GM21717 (cell line): ENCODE measurements around the gene CACNA2D3.

Experiments
- ATAC-seq: cut with Tn5 transposase; IDR thresholded peaks from one replicate; pipeline ENCODE4 v1.9.1; 2021; ENCODE audit warnings: mild to moderate bottlenecking, moderate library complexity; ENCODE audit not compliant: unreplicated experiment

Gene CACNA2D3

DNA sequence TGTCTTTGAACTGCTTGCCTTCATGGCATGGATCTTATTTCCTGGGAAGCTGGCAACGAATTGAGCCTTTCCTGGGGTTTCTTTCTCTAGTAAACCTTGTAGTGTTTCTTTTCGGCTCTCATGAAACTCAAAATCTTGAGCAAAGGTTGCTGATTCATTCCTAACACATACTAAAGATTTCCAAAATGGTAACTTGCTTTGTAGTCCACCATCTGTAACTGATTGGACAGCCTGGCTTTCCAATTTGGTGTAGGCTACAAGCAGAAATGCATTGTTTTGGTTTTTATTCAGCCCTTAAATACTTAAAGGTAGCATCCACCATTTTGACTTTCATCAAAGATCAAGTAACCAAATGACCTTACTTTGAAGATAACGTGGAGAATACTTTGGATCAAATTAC, 767.4 kb downstream of the CACNA2D3 start:
- no peak for ATAC-seq

DNA sequence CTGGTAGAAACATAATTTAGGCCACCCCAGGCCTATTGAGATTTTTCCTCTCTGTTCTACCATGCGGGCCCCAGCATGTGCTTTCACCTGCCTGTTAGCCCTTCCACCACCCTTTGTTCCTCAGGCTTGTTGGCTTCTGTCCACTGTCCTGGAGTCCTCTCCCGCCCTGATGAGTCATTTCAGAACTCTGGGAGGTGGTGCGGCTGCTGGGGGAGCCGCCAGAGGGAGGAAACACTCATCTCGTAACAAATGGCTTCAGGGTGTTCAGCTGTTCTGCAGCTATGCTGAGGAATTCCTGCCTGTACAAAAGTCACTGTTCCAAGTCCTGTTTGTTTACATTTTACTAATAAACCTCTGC, 769.2 kb downstream of the CACNA2D3 start:
- no peak for ATAC-seq

DNA sequence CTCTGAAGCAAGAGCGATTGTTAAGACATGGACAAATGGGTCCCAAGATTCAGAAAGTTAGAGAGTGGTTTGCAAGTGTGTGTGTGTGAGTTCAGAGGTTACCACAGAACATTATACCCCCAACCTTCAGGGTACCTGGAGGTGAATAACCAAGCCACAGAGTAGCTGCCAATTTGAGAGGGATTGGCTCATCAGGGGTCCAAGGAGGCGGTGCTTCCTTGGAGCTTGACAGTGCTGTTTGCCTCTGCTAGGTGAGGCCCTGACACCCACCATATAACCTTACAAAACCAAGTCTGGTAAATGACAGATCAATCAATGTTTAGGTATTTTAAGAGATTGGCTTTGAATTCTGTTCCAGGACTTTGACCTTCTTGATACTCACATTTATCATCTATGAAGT, 769.8 kb downstream of the CACNA2D3 start:
- ATAC-seq, result no peak

DNA sequence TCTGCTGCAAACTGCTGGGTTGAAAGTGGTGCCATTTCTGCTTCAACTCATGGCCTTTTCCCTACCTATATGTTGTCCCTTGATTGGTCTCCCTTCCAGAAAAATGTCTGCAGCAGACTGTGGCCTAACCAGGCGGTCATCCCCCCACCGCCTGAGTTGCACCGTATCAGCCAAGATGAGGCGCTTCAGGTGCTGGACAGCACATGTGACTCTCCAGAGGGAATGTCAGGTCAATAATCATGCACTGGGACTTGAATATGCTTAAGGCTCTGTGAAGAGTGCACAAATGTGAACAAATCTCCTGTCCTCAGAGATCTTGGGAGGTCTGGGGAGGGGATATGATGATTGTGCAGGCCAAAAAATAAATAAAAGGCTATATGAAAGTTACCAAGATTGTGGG, 773.3 kb downstream of the CACNA2D3 start:
- no peak for ATAC-seq

DNA sequence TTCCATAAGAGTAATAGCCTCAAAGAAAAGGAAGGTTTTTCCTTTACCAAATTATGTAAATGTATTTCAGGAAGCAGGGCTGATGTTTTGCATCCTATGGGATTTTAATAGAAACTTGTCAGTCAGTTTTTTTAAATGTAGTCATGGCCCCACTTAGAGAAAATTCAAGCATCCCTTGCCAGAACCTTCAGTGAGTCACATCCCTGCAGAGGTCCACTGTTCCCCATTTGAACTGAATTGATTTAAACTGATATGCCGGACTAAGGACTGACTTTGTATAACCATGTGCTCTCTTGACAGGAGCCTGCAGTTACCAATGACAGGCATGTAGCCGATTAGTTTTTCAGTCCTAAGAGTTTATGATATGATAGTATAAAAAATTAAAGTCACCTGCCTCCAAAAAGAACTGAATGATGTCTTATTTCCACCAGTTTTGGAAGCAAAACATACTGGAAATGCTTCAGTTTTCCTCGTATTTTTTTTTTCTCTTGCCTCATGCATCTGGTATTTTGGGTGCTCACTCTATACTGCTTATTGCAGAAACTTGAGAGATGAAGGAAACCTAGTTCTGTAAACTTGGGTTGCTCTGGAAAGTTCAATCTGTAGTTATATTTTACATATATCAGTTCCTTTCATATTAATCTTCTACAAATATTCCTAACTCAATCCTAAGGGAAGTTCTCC, 774.8 kb downstream of the CACNA2D3 start:
- no peak for ATAC-seq

DNA sequence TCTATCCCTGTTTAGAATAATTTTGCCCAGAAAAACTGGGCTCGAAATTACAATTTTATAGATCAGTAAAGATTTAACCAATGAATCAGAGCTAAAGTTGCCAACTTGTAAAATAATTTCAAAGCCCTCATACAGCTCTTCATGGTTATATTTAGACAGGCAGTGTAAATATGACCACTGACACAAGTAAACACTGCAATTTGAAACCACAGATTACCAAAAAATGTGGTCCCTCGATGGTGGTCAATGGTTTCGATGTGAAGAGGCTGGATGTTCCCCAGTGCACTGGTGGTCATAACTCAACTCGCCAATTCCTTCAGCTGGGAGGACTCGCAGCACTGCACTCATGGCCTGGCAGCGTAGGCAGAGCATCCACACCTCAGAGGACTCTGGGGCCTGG, 776.9 kb downstream of the CACNA2D3 start:
- no peak for ATAC-seq

DNA sequence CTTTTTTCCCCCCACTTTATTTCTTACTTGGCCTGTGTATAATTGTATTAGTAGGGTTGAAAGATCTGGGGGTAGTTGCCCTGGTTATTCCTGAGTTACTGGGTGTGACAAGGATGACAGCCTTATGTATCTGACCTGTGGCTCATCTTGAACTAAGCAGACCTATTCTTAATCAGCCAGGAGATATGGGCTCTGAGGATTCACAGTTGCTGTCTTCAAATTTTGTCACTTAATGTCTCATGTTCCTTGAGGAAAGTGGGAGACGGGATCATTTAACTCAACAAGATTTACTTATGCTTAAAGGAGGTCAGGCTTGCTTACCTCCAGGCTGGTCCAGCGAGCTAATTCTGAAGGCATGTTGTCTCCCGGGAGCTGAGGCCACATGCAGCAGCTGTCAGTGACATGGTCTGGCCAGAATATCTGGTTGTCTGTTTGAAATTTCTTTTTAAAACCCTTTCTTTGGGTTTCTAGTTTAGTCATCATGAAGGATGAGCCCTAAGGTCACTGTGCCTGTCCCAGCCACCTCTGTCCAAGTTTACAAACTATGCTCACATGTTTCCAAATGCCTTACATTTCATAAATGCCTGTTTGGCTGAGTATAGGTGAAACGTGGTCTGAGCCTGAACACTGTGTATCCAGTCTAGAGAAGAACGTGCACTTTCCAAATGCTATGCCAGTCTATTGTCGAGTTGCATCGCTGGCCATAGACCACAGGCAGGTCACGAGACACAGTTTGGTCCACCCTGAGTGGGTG, 778.7 kb downstream of the CACNA2D3 start:
- no peak for ATAC-seq

DNA sequence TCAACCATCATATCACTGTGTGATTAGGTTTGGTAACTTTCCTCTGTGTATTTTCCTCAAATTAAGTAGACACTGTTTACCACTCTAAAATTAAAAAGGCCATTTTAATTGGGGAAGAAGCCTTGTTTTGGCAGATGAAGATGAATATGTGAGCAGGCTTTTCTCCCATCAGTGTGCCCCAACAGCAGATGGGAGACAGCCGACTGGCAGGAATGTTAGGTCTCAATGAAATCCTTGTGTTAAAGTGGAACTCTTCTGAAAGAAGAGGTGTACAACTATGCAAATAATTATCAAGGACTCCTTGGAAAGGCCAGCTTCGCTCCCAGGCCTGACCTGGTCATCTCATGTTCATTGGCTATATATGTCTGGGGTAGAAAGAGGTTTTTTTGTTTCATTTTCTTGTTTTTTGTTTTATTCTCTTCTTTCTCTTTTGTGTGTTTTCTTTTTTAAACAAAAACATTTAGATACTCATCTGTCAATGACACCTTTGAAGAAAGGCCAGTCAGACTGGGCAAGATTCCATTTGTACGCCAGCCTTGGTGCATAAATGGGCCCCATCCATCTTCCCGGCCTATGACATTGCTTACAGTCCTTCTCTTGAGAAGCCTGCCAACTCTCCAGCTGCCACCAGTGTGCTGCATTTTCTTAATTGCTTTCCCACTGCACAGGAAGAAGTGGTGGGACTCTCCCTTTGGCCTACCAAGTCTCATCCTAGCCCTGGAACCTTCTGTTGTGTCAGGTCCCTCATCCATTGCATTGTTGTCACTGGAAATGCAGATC, 779.7 kb downstream of the CACNA2D3 start:
- no peak for ATAC-seq

DNA sequence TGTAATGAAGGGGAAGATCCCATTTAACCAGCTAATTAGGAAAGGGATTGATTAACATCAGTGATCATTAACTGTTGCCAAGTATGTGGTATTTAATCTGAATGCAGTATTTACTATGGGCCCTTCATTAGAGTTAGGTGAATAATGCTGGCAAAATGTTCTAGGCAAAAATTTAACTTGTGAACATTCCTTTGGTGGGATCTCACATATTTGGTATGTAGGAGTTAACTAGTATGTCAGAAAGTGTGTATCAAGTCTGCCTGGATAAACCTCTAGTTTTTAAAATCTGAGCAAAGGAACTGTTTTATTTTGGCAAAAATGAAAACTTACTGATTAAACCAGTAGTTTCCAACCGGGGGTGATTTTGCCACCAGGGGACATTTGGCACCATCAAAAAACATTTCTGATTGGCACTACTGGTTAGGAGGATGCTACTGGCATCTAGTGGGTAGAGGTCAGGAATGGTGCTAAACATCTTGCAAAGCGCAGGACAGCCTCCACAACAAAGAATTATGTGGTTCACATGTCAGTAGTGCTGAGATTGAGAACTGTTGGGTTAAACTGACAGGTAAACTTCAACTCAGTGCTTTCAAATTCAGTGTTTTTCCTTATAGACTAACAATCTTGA, 783.0 kb downstream of the CACNA2D3 start:
- ATAC-seq, result no peak

DNA sequence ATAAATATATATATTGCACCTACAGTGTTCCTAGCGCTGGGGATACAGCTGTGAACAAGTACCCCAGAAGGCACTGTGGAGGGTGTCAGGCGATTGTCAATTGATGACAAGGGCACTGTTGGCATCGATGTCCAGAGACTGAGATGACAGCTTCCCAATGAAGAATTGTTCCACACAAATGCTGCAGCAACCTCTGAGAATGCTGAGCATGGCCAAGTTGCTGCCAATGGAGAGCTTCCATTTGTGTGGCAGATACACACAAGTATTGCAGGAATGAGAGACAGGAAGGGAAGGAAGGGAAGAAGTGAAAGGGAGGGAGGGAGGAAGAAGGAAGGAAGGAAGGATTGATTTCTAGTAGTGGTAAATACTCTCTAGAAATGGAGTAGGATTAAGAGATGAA, 783.6 kb downstream of the CACNA2D3 start:
- no peak for ATAC-seq

DNA sequence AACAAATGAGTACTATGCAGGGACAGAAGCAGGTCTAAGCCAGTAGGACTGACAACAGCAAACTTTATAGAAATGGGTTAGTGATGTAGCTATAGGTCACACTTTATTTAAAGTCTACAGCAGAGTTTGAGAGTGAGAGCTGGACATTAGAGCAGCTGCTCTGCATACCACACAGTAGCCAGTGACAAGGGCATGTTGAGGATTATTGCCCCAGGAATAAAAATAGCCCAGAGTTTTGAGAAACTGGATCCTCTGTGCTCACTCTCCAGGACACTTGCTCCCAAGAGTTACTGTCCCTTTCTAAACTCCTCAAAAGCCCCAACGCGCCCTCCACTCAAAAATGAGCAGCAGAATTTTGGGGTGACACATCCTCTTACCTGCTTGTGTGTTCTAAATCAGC, 784.4 kb downstream of the CACNA2D3 start:
- ATAC-seq, result no peak

DNA sequence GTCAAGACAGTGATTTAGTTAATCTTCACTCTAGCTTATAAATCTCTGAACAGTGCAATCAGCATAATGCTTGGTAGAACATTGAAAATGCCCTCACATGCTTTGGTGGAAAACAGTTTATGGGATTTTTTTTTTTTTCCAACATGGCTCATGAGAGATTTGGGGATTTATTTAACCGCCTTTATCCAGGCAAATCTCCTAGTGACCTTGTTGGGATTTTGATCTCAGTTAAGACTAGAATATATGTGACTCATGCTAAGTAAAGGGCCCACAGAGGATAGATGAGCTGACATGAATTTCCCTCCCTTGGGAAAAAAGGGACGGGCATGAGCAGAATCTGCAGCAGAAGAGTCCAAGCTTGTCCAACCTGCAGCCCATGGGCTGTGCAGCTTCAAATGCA, 786.8 kb downstream of the CACNA2D3 start:
- no peak for ATAC-seq

DNA sequence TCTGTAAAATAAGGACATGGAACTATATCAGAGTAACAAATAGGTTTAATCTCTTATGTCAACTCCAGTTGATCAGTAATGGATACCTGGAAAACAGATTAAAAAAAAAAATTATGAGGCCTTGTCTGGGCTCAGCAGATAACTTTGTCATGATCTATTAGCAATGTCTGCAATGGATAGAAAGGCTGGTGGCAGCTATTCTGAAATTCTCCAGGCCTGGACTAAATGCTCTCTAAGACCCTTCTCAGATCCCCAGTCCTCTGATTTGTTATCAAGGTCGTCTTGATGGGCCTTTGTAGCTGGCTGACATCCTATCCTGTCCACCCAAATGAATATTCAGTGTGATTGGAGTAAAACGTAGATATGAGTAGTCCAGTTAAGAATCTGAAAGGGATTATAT, 791.8 kb downstream of the CACNA2D3 start:
- ATAC-seq, result no peak

DNA sequence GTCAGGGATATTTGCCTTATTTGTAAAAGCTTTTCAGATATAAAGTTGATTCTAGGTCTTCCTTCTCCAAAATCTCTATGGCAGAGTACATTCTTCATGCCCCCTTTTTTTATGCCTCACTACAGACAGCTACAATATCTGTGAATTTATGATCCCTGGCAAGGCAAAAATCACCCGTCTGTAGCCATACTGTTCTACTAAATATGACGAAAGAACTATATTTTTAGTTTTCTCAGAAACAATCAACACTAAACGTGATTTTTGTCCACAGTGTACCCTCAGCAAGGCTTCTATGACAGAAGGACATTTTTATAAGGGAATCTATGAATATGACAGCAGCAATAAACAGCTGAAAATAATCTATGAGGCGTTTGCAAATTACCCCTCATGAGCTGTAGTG, 792.8 kb downstream of the CACNA2D3 start:
- ATAC-seq, result no peak

DNA sequence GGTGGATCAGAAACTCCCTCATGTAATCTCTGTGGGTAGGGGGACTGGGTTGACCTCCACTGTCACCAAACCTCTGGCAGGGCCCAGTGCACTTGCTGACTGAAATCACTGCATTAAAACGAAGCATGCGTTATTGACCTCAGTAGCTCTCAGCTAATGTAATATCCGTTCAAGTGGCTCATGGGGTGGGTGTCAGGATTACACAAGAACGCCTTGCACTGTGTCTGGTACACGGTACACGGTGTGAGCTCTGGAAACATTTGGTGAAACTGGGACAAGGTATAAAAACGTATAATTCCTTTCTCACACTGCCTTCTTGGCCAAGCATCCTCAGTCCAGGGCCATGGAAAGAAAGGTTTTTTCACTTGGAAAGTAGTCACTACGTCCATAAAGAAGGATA, 793.6 kb downstream of the CACNA2D3 start:
- ATAC-seq, result no peak

DNA sequence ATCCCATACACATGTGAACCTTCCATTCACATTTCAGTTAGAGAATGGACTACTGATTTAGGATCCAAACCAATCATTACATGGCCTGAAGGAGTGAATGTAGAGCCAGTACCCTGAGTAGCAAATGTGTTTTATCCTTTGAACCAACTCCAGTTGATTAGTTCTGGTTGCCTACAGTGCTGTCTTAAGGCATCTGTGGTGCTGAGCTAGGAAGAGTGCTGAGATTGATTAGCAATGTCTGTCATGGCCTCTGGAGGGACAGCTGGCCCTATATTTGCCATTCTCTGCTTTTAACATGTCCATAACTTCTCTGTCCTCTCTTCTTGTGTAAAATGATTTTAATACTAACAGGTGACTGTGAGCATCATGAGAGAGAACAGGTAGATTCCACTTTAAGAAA, 794.4 kb downstream of the CACNA2D3 start:
- no peak for ATAC-seq

DNA sequence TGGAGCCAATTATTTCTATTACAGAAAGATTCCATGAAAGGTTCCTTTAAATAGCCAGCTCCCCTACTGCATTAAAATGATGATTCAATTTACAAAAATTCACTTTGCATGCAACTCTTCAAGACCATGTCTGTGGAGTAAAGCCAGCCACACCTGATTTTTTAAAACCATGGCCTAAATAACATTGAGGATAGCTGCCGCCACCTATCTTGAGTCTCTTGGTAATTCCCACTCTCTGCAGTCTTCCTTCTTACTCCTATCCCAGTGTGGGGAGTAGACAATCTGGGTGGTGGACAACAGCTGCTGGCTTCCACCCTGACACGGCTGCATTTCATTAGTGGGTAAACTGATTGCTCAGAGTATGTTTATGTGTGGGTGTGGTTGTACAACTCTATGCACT, 794.8 kb downstream of the CACNA2D3 start:
- ATAC-seq, result no peak

DNA sequence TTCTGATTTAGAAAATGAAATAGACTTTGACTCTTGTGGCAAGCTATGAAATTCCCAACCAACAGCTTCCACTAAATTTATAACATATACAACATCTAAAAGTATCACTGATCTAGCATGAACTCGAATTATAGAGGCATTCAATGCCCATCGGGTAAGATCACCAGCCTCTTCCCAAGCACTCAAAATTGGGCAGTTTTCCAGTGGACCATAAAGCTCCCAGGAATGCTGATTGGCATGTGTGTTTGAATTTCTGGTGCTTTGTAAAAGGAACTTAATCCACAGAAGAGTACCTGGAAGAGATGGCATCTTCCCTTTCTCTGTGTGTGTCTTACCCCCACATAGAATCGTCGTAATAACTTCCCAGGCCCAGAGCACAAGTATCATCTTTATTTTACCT, 795.5 kb downstream of the CACNA2D3 start:
- ATAC-seq, result no peak

DNA sequence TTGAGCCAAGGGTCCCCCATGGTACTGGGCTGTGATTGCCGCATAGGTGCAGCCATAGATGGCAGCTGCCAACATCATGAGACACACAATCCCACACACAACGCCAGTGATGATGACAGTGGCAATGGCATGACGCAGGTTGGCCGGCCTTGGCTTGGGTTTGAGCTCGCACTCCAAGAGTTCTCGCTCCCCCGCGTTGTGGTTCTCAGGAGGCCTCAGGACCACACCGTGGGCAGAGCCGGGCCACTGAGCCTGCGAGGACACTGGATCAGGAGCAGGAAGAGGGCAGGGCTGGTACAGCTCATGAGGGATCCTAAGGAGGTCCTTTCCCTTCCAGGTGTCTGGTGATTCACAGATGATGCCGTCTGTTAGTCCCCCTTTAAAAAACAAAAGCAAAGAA, 796.2 kb downstream of the CACNA2D3 start:
- no peak for ATAC-seq

DNA sequence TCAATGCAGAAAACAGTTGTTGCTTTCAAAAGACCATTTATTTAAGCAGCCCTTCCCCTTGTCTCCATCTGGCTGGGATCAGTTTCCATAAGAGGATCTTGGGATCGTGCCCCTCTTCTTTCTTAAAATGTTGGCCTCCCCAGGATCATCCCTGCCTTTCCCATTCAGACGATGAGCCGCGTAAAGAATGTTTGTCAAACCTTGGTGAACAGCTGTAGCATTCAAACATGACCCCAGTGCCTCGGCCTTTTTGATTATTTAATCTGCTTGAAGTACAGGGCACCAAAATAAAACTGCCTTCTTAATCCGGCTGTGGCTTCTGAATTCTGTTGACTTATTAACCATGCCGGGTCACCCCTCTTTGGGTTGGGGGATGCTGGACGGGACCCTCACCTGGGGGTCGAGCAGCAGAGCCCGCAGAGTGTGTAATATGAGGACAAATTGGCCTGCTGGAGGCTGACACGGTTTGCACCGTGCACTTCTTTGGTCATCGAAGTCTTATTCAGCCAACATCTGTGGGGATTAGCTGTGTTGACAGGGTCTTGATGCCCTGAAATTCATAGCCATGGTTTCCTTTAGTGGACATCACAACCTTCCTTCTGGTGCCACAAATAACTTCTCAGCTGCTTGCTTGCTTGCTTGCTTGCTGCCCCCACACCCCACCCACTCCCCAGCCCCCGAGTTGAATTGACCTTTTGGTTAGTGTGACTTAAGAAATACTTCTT, 805.9 kb downstream of the CACNA2D3 start, which contains the start of gene LRTM1:
TSS of gene LRTM1 (minus strand) at position 14 of the 725 bp plus-strand sequence. CDS start 148 bp downstream, outside the sequence.
- ATAC-seq, result no peak

DNA sequence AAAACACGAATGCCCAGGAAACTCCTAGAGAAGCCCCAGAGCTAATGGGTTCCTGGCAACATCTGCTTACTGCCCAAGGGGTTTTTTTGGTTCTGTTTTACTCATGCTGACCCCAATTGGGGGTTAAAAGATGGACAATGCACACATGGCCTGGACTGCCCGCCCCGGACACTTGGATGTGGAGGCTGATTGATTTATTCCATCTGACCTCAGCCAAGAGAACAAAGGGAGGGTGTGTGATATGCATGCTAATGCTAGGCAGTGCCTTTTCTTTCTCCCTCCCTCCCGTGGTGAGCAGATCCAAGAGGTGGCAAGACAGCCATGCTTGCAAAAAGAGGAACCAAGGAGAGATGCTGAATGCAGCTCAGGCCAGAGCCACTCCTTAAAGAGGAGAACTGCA, 808.8 kb downstream of the CACNA2D3 start:
- no peak for ATAC-seq
